Activated naive CD8-positive, alpha-beta T cell (primary cell): ENCODE results near the gene FEZF1.
A peak's percentile ranks its signal among the peaks of the same experiment; 100 is the strongest.

Experiments used
- H3K27ac Mint-ChIP-seq: one replicate; pipeline ENCODE4 v1.8.0; 2021; ENCODE audit warnings: mixed read lengths
- H3K27me3 Mint-ChIP-seq: one replicate; pipeline ENCODE4 v1.8.0; 2021; ENCODE audit warnings: mixed read lengths
- H3K36me3 Mint-ChIP-seq: one replicate; pipeline ENCODE4 v1.8.0; 2021; ENCODE audit warnings: mixed read lengths
- H3K4me1 Mint-ChIP-seq: one replicate; pipeline ENCODE4 v1.8.0; 2021; ENCODE audit warnings: low read depth, mixed read lengths
- H3K4me3 Mint-ChIP-seq: one replicate; pipeline ENCODE4 v1.8.0; 2021; ENCODE audit warnings: mild to moderate bottlenecking, mixed read lengths
- H3K9me3 Mint-ChIP-seq: one replicate; pipeline ENCODE4 v1.8.0; 2021; ENCODE audit warnings: low read depth, mixed read lengths

The FEZF1 gene

DNA sequence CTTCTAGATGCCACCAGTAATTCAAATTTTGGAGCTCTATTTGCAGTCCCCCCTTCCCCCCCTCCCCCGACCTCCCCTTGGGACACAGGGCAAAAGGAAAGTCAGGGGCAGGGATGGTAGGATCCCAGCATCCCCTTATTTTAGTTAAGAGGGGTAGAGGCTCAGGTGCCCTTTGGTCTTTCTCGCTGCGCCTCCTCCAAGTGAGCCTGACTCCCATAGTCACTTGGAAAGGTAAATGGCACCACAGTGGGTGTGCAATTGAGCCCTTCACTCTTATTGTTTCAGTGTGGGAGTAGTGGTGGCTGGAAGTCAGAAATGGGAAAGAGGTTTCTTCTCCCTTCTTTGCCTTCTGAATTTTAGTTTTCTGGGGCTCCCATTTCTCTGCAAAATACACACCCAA is 8.2 kb upstream of the FEZF1 start:
- Mint-ChIP-seq H3K27me3 (peaks cover 48% of the 10 kb centered on the region), H3K9me3 (peaks cover 5% of the 10 kb centered on the region), H3K4me1 (peaks cover 7% of the 10 kb centered on the region), H3K36me3 (no peaks in the 10 kb centered on the region), H3K4me3 (no peak overlapping the region), H3K27ac (no peak overlapping the region)

DNA sequence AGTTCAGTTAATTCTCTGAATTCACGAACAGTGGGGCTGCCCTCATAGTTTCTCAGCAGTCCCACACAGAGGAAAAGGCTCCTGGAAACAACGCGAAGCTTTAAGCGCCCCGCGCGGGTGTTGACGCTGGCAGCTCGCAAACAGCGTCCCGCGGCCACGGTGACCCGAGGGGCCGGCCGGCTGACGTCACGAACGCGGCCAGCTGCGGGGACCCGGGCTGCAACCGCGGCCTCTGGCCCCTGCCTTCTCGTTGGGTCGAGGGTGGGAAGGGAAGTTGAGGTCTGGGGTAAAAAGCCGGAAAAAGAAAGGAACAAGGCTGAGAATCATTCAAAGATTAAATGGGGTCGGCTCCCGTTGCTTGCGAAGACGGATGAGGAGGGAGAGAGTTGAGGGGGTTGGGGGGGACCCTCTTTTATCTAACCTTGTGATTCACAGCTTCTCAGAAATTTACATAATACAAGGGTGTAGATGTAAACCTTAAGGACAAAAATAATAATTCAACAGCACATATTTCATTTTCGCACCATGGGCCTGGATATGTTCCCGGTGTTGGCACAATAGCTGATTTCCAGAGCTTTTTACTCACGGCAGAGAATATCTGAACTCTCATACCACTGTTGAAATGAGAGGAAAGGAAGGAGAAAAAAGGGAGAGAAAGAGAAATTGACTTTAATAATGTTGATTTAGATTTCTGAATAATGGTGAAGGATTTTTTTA is 7.3 kb upstream of the FEZF1 start:
- peaks cover 52% of the 10 kb centered on the region for H3K27me3 Mint-ChIP-seq
- no peak overlapping the region for H3K27ac Mint-ChIP-seq
- no peaks in the 10 kb centered on the region for H3K36me3 Mint-ChIP-seq
- peaks cover 7% of the 10 kb centered on the region for H3K4me1 Mint-ChIP-seq
- no peak overlapping the region for H3K4me3 Mint-ChIP-seq
- H3K9me3 Mint-ChIP-seq: peaks cover 5% of the 10 kb centered on the region

DNA sequence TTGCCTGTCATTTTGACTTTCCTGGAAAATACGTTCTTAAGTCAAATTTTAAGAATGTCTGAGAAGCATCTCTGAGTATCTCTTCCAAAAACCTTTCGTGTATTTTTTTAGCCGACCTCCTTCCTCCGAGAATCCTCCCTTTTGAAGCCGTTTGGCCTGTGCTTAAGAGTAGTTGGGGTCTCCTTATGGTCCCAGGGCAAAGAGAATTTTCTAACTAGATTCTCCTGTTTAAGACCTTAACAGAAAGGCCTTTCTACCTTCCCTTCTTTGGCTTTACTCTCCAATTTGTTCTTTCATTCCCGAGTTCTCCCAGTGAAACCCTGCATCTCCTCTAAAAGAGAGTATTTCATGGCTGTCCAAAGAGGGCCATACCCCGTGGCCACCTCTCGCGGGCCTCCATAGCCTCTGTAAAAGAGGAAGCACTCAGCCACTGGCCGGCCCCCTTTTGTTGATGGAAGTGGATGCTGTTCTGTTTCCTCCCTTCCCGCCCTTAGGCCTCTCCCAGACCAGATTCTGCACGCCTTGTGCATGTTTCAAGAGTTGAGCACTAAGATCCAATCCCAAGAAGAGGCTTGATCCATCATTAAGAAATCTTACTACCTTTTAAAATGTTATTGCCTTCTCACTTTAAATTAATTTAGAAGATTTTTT is 6.6 kb upstream of the FEZF1 start:
- Mint-ChIP-seq H3K27me3 (peaks cover 56% of the 10 kb centered on the region), H3K36me3 (no peaks in the 10 kb centered on the region), H3K9me3 (peaks cover 5% of the 10 kb centered on the region), H3K27ac (no peak overlapping the region), H3K4me1 (peaks cover 7% of the 10 kb centered on the region), H3K4me3 (peak overlapping the region; percentile 18)

DNA sequence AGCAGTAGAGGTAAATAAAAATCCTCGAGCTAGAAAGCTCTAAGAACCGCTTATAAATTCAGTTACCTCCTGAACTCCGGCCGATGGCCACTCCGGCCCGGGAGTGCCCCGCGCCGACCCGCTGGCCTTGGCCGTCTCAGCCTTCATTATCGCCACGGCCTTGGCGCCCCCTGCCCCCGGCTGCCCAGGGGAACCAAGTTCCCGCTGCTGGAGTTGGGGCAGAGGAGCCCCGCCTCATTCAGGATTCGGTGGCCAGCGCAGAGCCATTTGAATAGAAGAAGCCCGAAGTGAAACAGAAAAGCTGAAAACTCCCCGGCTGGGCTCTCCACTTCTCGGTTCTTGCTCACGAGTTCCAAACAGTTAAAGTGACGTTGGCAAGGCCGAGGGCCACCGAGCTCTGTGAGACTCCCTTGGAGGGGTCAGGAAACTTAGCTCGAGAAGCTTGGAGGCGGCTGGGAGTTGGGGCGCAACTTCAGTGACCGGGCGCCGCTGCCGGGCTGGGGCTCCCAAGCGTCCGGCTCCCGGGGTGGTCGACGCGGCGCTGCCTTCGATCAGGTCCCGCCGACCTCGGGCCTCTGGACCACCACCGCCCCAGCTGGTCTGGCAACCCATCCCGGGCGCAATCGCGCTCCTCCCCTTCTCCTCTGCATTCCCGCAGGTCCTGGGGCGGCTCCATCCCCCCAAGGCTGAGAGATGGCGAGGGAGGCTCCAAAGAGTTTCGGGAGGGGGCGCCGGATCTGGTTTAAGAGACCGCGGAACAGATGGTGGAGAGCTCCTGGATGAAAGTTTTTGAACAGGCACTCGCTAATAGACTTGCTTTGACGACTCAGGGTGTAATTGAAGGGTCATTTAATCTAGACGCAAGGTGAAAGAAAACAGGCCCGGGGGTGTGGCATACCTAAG is 5.8 kb upstream of the FEZF1 start:
- Mint-ChIP-seq H3K27me3 (peaks cover 53% of the 10 kb centered on the region), H3K4me3 (peak overlapping the region; percentile 18), H3K36me3 (no peaks in the 10 kb centered on the region), H3K9me3 (peaks cover 5% of the 10 kb centered on the region), H3K27ac (no peak overlapping the region), H3K4me1 (peaks cover 7% of the 10 kb centered on the region)

DNA sequence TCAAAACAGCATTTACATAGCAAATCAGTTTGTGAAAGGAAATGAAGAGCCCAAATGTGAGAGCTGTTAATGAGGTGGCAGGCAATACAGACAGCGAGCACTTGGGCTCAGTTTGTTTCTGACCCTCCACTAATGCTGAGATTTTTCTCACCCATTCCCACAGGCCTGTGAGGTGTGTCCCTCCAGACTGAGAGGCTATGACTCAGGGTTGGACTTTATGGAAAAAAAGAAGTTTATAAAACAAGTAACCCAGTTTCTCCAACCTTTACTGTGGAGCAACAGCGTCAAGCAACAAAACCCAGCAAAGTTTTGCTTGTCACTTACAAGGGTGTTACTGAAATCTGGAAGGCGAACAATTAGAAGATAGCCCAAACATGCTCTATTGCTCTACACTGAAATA is 4.9 kb upstream of the FEZF1 start:
- H3K4me1 Mint-ChIP-seq: peaks cover 7% of the 10 kb centered on the region
- no peaks in the 10 kb centered on the region for H3K36me3 Mint-ChIP-seq
- no peak overlapping the region for H3K27ac Mint-ChIP-seq
- H3K4me3 Mint-ChIP-seq: no peak overlapping the region
- H3K27me3 Mint-ChIP-seq: peaks cover 52% of the 10 kb centered on the region
- peaks cover 3% of the 10 kb centered on the region for H3K9me3 Mint-ChIP-seq

DNA sequence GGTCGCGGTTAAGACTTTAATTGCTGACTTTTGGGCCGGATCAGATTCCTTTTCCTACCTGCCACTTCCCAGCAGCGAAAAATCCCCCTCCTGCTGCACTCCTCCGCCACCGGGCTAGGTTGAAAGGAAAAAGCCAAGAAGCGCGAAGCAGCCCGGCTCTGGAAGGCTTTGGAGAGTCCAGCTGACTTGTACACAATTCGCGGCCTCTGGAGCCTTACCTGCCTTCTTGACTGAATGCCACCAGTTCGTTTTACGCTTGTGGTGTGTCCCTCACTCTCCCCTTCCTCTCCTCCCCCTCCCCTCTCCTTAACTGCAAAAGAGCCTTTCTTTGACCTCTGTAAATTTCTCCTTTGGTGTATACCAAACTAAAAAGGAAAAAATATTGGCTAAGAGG is 2.7 kb upstream of the FEZF1 start:
- peaks cover 52% of the 10 kb centered on the region for H3K27me3 Mint-ChIP-seq
- H3K9me3 Mint-ChIP-seq: no peaks in the 10 kb centered on the region
- H3K27ac Mint-ChIP-seq: no peak overlapping the region

DNA sequence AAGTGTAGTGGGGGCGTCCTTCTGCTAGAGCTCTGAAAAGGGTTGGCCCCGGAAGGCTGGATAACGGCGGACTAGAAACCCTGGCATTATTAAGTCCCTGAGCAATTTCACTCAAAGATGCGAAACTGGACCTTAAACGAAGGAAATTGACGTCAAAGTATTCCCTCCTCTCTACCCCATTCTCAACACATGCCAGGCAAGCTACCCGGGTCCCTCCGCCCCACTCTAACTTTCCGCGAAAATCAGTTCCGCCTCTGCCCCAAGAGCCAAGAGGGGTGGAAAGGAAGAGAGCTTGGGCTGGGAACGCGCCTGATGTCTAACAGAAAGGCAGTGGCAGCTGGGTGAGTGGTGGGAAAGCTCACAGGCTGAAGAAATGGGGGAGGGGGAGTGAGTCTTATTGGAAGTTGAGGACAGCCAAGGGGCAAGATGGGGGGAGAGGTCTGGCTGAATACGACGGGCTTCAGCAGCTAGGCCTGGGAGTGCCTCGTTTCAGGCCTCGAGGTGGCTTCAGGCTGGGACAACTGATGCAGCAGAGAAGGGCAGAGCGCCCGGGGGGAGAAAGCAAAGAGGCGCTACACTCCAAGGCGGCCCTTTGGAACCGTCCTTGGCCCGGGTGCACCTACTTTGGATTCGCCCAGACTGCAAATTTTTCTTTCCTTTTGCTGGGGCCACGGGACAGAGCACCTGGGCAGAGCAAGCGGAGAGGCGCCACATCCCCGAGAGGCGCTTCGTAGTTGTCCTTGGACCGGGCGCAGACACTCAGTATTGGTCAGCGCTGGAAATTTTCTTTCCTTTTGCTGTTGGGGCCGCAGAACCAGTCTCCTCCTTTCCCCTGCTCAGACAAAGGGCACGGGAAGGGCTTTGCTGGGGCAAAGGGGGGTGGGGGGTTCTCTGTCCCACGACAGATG is 2.0 kb upstream of the FEZF1 start:
- no peak overlapping the region for H3K4me3 Mint-ChIP-seq
- H3K27ac Mint-ChIP-seq: no peak overlapping the region
- H3K36me3 Mint-ChIP-seq: no peaks in the 10 kb centered on the region
- peaks cover 7% of the 10 kb centered on the region for H3K4me1 Mint-ChIP-seq
- H3K9me3 Mint-ChIP-seq: no peaks in the 10 kb centered on the region
- peaks cover 52% of the 10 kb centered on the region for H3K27me3 Mint-ChIP-seq

More for the DNA sequence above, 2.7 kb upstream of the FEZF1 start:
- Mint-ChIP-seq H3K36me3 (no peaks in the 10 kb centered on the region), H3K4me3 (no peak overlapping the region), H3K4me1 (peaks cover 7% of the 10 kb centered on the region)

DNA sequence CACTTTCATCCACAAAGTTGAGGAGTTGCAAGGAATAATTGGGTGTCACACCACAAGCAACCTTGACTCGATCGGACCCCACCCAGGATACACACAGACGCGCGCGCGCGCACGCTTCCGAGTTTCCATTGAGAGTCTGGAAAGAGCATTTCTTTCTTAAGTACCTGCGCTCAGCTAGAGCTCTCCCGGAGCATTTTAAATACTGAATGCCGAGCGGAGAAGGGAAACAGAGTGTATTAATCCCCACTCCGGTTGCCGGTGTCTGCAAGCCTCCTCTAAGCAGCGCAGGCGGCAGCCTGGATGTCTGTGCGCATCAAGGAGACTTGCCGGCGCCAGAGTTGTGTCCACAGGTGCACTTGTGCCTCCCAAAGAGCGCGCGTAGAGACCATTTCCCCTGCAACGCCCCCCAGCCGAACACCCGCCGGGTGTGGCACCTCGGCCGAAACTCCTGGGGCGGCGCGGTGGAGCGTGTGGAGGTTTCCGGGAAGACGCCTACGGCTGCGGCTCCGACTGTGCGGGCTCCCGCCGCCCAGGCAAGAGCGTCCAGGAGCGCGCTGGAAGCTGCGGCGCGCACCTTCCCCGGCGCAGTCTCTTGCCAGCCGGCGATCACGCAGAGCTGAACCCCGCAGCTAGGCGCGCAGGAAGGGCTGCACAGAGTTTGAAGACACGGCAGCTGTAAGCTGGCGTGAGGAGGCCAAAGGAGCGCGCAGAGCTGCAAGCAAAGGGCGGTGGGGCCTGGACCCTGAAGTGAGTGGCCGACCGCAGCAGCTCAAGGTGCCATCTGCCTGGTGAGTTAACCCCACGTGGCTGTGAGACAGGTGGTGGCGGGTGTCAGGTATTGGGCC is 1.1 kb upstream of the FEZF1 start:
- Mint-ChIP-seq H3K4me1 (no peaks in the 10 kb centered on the region), H3K36me3 (no peaks in the 10 kb centered on the region), H3K27me3 (peaks cover 54% of the 10 kb centered on the region), H3K4me3 (no peak overlapping the region), H3K9me3 (no peaks in the 10 kb centered on the region), H3K27ac (no peak overlapping the region)

DNA sequence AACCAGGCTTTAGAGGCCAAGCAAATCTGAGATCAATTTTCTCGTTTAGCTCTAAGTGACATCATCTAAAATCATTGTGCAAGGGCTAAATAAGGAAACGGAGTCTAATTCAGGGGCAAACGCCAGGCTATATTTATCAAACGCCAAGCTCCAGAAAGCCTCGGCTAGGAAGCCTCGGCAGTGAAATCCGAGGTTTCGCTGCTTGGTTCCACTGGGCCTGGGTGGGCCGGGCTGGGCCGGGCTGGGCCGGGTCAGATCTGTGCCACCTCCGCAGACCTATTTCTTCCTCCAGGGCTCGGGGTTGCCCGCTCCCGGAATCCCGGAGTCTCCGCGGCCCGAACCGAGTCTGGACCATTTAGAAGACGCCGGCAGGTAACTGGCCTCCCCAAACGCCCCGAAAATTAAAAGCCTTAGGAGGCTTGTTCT is 459 bp upstream of the FEZF1 start:
- peaks cover 58% of the 10 kb centered on the region for H3K27me3 Mint-ChIP-seq
- no peaks in the 10 kb centered on the region for H3K36me3 Mint-ChIP-seq
- H3K27ac Mint-ChIP-seq: no peak overlapping the region
- H3K4me1 Mint-ChIP-seq: no peaks in the 10 kb centered on the region
- no peak overlapping the region for H3K4me3 Mint-ChIP-seq
- no peaks in the 10 kb centered on the region for H3K9me3 Mint-ChIP-seq

DNA sequence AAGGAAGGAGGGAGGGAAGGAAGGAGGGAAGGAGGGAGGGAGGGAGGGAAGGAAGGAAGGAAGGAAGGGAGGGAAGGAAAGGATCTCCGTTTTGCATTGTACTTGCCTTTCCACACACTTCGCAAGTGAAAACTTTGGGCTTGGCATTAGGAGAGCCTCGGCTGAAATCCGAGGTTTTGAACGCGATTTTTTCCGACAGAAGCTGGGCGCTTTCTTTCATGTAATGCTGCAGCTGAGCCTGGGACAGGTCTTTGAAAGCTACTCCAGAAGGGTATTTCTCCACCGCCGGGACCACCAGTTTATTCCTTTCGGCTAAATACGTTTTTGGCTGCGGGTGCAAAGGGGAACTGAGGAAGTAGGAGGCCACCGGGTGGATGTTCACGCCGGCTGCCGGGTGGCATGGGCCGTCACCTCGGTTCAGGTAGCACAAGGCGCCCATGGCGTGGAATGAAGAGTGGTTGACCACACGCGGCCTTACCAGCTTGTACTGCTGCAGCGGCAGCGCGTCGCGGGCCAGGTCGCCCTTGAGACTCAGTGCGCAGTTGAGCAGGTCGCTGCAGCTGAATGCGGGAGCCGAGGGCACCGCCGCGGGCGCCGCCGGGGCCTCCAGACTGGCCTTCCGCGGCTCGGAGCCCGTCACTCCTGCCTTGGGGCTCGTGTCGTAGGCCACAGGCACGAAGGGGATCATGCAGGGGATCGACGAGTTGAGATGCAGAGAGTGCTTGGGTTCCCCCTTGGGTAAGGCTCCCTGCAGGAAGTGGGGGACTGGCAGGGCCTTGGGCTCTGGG is 825 bp downstream of the FEZF1 start:
- H3K27me3 Mint-ChIP-seq: peaks cover 61% of the 10 kb centered on the region
- no peak overlapping the region for H3K4me3 Mint-ChIP-seq
- H3K9me3 Mint-ChIP-seq: no peaks in the 10 kb centered on the region
- H3K36me3 Mint-ChIP-seq: no peaks in the 10 kb centered on the region
- H3K4me1 Mint-ChIP-seq: no peaks in the 10 kb centered on the region
- no peak overlapping the region for H3K27ac Mint-ChIP-seq

DNA sequence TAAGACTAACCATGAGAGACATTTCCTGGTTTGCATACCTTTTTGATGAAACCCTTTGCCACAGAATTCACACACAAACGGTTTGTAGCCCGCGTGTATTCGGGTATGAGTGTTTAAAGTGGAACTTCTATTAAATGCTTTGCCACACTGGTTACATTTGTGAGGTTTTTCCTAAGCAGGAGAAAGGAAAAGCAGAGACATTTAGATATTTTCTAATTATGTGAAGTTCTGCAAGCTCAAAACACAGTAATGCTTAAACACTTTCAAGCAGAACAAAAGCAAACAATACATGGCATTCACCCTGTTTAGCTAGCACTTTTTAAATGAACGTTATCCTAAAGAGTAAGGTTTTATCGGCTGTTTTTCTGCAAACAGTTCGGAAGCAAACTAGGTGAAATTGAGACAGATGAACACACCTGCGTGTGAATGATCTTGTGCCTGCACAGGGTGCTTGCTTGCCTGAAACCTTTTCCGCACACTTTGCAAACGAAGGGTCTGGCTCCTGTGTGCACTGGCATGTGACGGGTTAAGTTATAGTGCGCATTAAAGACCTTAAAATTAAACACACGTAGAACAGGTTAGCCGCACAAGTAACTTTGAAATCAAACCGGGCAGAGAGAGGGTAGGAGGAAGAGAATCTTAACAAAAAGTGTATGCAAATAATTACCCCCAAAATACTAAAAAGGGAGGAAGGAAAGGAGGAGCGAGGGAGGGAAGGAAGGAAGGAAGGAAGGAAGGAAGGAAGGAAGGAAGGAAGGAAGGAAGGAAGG is 1.6 kb downstream of the FEZF1 start:
- Mint-ChIP-seq H3K36me3 (no peaks in the 10 kb centered on the region), H3K9me3 (no peaks in the 10 kb centered on the region), H3K27me3 (peaks cover 64% of the 10 kb centered on the region), H3K27ac (no peak overlapping the region), H3K4me1 (no peaks in the 10 kb centered on the region), H3K4me3 (no peak overlapping the region)

DNA sequence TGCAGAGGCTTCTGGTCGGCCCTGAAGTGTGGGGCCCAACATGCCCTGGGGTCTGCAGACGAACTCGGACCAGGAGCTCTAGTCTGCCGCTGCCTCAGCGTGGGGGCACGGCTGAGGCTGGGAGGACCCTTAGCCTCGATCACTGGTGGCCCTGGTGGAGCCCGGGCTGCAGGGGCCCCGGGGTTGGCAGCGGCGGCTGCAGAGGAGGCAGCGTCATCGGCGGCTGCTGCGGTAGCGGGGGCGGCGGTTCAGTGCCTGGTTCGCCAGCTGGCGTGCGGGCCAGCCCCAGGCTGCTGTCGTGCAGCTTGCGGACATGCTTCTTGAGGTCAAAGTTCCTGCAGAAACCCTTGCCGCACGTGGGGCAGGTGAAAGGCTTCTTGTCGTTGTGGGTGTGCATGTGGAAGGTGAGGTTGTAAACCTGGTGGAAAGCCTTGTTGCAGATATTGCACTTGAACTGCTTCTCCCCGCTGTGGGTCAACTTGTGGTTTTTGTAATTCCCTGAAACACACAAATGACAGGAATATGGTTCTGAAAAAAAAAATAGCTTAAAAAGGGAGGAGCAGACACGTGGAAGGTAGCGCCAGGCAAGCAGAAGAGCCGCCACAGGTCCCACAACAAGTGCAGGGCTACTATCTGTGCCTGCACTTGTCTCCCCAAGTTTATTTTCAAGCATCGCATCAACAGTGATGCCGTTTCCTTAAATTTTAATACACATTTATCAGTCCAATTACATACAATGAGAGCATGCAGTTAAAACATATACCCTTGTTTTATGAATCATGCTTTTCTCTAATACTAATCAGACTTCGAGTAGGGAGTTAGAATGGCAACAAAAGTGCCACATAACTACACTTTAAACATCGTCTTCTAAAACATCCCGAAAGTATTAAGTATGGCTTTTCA is 2.4 kb downstream of the FEZF1 start:
- H3K4me1 Mint-ChIP-seq: no peaks in the 10 kb centered on the region
- no peak overlapping the region for H3K27ac Mint-ChIP-seq
- H3K36me3 Mint-ChIP-seq: no peaks in the 10 kb centered on the region
- no peak overlapping the region for H3K4me3 Mint-ChIP-seq
- H3K9me3 Mint-ChIP-seq: no peaks in the 10 kb centered on the region
- H3K27me3 Mint-ChIP-seq: peaks cover 60% of the 10 kb centered on the region
